HEK293T (cell line): ENCODE results near the gene CUBN.

Source experiments
- BHLHE40 ChIP-seq: fragments of 450-650 bp; IDR thresholded peaks from 2 replicates; pipeline ENCODE4 v1.6.1; 2016; ENCODE audit warnings: mild to moderate bottlenecking, moderate library complexity, borderline replicate concordance
- CTBP1 ChIP-seq: fragments of 450-650 bp; IDR thresholded peaks from 2 replicates; pipeline ENCODE4 v1.6.1; 2016; ENCODE audit warnings: borderline replicate concordance
- ELF4 ChIP-seq: fragments of 450-650 bp; IDR thresholded peaks from 2 replicates; pipeline ENCODE4 v1.6.1; 2017; ENCODE audit warnings: antibody characterized with exemption
- FOXA1 ChIP-seq: fragments of 450-650 bp; IDR thresholded peaks from 2 replicates; pipeline ENCODE4 v1.6.1; 2016; ENCODE audit warnings: mild to moderate bottlenecking
- FOXK2 ChIP-seq: fragments of 450-650 bp; IDR thresholded peaks from 2 replicates; pipeline ENCODE4 v1.6.1; 2016; ENCODE audit warnings: mild to moderate bottlenecking
- FOXM1 ChIP-seq: fragments of 450-650 bp; IDR thresholded peaks from 2 replicates; pipeline ENCODE4 v1.6.1; 2017; ENCODE audit warnings: mild to moderate bottlenecking, borderline replicate concordance
- NFRKB ChIP-seq: fragments of 450-650 bp; IDR thresholded peaks from 2 replicates; pipeline ENCODE4 v1.6.1; 2016; ENCODE audit warnings: mild to moderate bottlenecking, moderate library complexity
- SP1 ChIP-seq: fragments of 450-650 bp; IDR thresholded peaks from 2 replicates; pipeline ENCODE4 v1.6.1; 2017
- SUZ12 ChIP-seq: fragments of 450-650 bp; IDR thresholded peaks from 2 replicates; pipeline ENCODE4 v1.6.1; 2016; ENCODE audit warnings: mild to moderate bottlenecking
- ZNF384 ChIP-seq: fragments of 450-650 bp; IDR thresholded peaks from 2 replicates; pipeline ENCODE4 v1.6.1; 2016
- TF ChIP-seq, protein P1 (sequence below): fragments of 450-650 bp; IDR thresholded peaks from 2 replicates; pipeline ENCODE4 v1.6.1; 2016

- no peak for TF ChIP-seq FOXA1
- TF ChIP-seq BHLHE40, result no peak
- TF ChIP-seq, protein P1, sequence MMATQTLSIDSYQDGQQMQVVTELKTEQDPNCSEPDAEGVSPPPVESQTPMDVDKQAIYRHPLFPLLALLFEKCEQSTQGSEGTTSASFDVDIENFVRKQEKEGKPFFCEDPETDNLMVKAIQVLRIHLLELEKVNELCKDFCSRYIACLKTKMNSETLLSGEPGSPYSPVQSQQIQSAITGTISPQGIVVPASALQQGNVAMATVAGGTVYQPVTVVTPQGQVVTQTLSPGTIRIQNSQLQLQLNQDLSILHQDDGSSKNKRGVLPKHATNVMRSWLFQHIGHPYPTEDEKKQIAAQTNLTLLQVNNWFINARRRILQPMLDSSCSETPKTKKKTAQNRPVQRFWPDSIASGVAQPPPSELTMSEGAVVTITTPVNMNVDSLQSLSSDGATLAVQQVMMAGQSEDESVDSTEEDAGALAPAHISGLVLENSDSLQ, result no peak
- no peak for TF ChIP-seq FOXM1
- no peak for TF ChIP-seq SUZ12
- TF ChIP-seq FOXK2, result no peak
- no peak for TF ChIP-seq ELF4
- no peak for TF ChIP-seq SP1
- TF ChIP-seq ZNF384, result no peak
- TF ChIP-seq NFRKB, result no peak
- no peak for TF ChIP-seq CTBP1
Measured at GRCh38 chr10:17143055-17143690, 13.6 kb upstream of the CUBN start.
